Natural killer cell (primary cell): ENCODE data around the gene PECR. TPM values are rescaled to one million over a fixed set of nuclear protein-coding genes. Genes with fewer than 3 reads are reported as not detected.

ENCODE experiments used
- ATAC-seq, 3 donors: fragments of 150-1000 bp in 2 of 3; fragments of 200-7000 bp in 1 of 3; cut with Tn5 transposase; 1 replicate in 1 of 3; 2 replicates in 2 of 3; pipeline ENCODE4 v1.10.0; 2021; ENCODE audit warnings: mild to moderate bottlenecking in 2 of 3, moderate library complexity in 2 of 3
- DNase-seq, 2 donors: peaks; one replicate each; pipeline versions ENCODE4 v3.0.0 to v3.0.0-alpha.2; 2013 to 2021; ENCODE audit warnings: mixed read lengths in 1 of 2
- H3K27ac ChIP-seq: one replicate; pipeline ENCODE4 v1.5.1; 2013; ENCODE audit warnings: mild to moderate bottlenecking, low read length
- H3K27me3 ChIP-seq: one replicate; pipeline ENCODE4 v1.6.1; 2013; ENCODE audit warnings: low read length; ENCODE audit not compliant: control insufficient read depth, insufficient read depth
- H3K36me3 ChIP-seq: one replicate; pipeline ENCODE4 v1.6.1; 2013; ENCODE audit warnings: low read length; ENCODE audit not compliant: control insufficient read depth, insufficient read depth
- H3K4me1 ChIP-seq: one replicate; pipeline ENCODE4 v1.6.1; 2013; ENCODE audit warnings: low read length; ENCODE audit not compliant: control insufficient read depth, insufficient read depth
- H3K4me3 ChIP-seq: one replicate; pipeline ENCODE4 v1.5.1; 2013; ENCODE audit warnings: low read length
- H3K9me3 ChIP-seq: one replicate; pipeline ENCODE4 v1.6.1; 2013; ENCODE audit warnings: low read length; ENCODE audit not compliant: control insufficient read depth, insufficient read depth
- H3K27ac Mint-ChIP-seq, 2 donors: one replicate each; pipeline ENCODE4 v1.8.0; 2022; ENCODE audit warnings: mild to moderate bottlenecking in 2 of 2, mixed read lengths in 2 of 2, moderate library complexity in 1 of 2
- H3K27me3 Mint-ChIP-seq, 2 donors: one replicate each; pipeline ENCODE4 v1.8.0; 2022; ENCODE audit warnings: low read depth in 2 of 2, mixed read lengths in 2 of 2
- H3K36me3 Mint-ChIP-seq: one replicate; pipeline ENCODE4 v1.8.0; 2022; ENCODE audit warnings: mixed read lengths
- H3K4me1 Mint-ChIP-seq, 2 donors: one replicate each; pipeline ENCODE4 v1.8.0; 2022; ENCODE audit warnings: mixed read lengths in 2 of 2
- H3K4me3 Mint-ChIP-seq: one replicate; pipeline ENCODE4 v1.8.0; 2022; ENCODE audit warnings: mild to moderate bottlenecking, moderate library complexity, mixed read lengths
- H3K9me3 Mint-ChIP-seq, 2 donors: one replicate each; pipeline ENCODE4 v1.8.0; 2022; ENCODE audit warnings: mixed read lengths in 2 of 2
- WGBS: methylation state at CpG from one replicate; pipeline ENCODE4 v1.1.7; 2013; ENCODE audit warnings: missing lambda C conversion rate; ENCODE audit not compliant: insufficient coverage; 5-methylcytosine and 5-hydroxymethylcytosine counted together
- intact Hi-C: fragments of 100-400 bp; cut with micrococcal nuclease; formaldehyde crosslinking; loops from one replicate; pipeline ENCODE4 v1.14.2; 2022
- total RNA-seq, 4 donors: library from RNA; stranded (reverse); fragments of 120-200 nt in 1 of 4; gene quantifications; one replicate each; pipeline versions ENCODE4 v1.2.3 to v1.2.4, GENCODE V29; 2013 to 2022
- TF ChIP-seq, protein P1 (sequence below): fragments of 200-600 bp; IDR thresholded peaks from one replicate; pipeline ENCODE4 v1.8.0; 2022; ENCODE audit warnings: antibody characterized with exemption

Gene PECR
- total RNA-seq, 3 donors from 2014 or later (not counting 1 experiment from before 2014, with no cell fraction given) = 15.4 to 25.7 (median 17.5) TPM

DNA sequence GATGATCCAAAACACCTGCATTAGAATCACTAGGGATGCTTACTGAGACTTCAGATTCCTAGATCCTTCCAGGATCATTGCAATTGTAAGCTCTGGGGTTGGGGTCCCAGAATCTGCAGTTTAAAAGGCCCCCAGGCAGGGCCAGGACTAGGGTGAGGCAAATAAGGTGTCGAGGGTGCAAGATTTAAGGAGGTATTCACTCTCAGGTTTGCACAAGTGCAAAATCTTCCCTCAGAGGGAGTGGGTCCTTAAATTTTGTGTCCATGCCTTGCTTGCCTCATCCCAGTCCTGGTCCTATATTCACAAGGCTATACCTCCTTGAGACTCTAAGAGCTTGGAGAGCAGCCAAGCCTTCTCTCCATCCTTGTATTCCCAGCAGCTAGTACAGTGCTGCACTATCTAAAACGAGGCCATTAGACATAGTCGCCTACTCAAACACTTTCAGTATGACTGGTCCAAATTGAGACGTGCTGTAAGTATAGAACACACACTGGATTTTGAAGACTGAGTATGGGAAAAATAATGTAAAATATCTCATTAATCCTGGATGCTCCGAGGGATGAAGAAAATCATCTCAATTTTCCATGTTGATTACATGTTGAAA is 36.6 kb downstream of the PECR start:
- Histone ChIP-seq H3K27me3 (no peaks in the 10 kb centered on the region), H3K4me3 (no peak overlapping the region), H3K36me3 (peaks cover 34% of the 10 kb centered on the region), H3K4me1 (no peaks in the 10 kb centered on the region), H3K27ac (no peak overlapping the region), H3K9me3 (no peaks in the 10 kb centered on the region)
- Mint-ChIP-seq H3K27ac (no peak overlapping the region), H3K9me3 (no peaks in the 10 kb centered on the region), H3K4me3 (no peak overlapping the region), H3K36me3 (no peaks in the 10 kb centered on the region), H3K4me1 (no peaks in the 10 kb centered on the region), H3K27me3 (no peaks in the 10 kb centered on the region)
- no peak for ATAC-seq
- 64% methylated on average over 4 of the region's 5 CpGs for WGBS
- TF ChIP-seq, protein P1, sequence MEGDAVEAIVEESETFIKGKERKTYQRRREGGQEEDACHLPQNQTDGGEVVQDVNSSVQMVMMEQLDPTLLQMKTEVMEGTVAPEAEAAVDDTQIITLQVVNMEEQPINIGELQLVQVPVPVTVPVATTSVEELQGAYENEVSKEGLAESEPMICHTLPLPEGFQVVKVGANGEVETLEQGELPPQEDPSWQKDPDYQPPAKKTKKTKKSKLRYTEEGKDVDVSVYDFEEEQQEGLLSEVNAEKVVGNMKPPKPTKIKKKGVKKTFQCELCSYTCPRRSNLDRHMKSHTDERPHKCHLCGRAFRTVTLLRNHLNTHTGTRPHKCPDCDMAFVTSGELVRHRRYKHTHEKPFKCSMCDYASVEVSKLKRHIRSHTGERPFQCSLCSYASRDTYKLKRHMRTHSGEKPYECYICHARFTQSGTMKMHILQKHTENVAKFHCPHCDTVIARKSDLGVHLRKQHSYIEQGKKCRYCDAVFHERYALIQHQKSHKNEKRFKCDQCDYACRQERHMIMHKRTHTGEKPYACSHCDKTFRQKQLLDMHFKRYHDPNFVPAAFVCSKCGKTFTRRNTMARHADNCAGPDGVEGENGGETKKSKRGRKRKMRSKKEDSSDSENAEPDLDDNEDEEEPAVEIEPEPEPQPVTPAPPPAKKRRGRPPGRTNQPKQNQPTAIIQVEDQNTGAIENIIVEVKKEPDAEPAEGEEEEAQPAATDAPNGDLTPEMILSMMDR = no peak
- no peak for DNase-seq
- intact Hi-C loops = no loop called here

DNA sequence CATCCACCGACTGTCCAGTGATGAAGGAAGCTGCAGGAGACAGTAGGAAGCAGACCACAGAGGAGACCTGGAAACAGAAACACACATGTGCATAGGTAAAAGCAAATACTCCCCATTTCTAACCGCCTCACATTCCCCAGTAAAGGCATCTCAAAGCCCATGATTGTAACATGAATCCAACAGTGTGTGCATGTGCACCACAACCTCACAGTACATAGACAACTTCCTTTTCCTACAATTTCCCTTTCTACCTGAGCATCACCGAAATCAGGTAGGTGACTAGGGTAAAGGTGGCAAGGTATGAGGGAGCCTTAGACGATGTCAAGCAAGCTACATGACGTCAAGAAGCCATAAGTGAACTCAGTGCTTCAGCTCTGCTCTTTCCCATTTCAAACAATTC is 37.7 kb downstream of the PECR start:
- Mint-ChIP-seq H3K9me3 (no peaks in the 10 kb centered on the region), H3K4me3 (no peak overlapping the region), H3K27me3 (no peaks in the 10 kb centered on the region), H3K36me3 (peaks cover 10% of the 10 kb centered on the region), H3K27ac (no peak overlapping the region), H3K4me1 (no peaks in the 10 kb centered on the region)
- Histone ChIP-seq H3K4me1 (no peaks in the 10 kb centered on the region), H3K27me3 (no peaks in the 10 kb centered on the region), H3K27ac (no peak overlapping the region), H3K9me3 (no peaks in the 10 kb centered on the region), H3K36me3 (peaks cover 41% of the 10 kb centered on the region), H3K4me3 (no peak overlapping the region)
- TF ChIP-seq, protein P1 = no peak
- ATAC-seq (no peak), DNase-seq (no peak)
- intact Hi-C loops = no loop called here
- 98% methylated on average over 4 of the region's 5 CpGs for WGBS

GRCh38 chr2:216041438-216041837 is 40.2 kb downstream of the PECR start:
- DNase-seq (no peak), ATAC-seq (no peak)
- Histone ChIP-seq H3K4me1 (no peaks in the 10 kb centered on the region), H3K9me3 (no peaks in the 10 kb centered on the region), H3K4me3 (no peak overlapping the region), H3K36me3 (peaks cover 41% of the 10 kb centered on the region), H3K27ac (no peak overlapping the region), H3K27me3 (no peaks in the 10 kb centered on the region)
- H3K4me1 Mint-ChIP-seq = no peaks in the 10 kb centered on the region
- H3K4me3 Mint-ChIP-seq = no peak overlapping the region
- intact Hi-C loops = no loop called here
- H3K36me3 Mint-ChIP-seq = peaks cover 10% of the 10 kb centered on the region
- H3K9me3 Mint-ChIP-seq = no peaks in the 10 kb centered on the region
- H3K27ac Mint-ChIP-seq = no peak overlapping the region
- TF ChIP-seq, protein P1 = no peak
- H3K27me3 Mint-ChIP-seq = no peaks in the 10 kb centered on the region
- no CpG with 5 or more reads among the region's 2 CpGs for WGBS

DNA sequence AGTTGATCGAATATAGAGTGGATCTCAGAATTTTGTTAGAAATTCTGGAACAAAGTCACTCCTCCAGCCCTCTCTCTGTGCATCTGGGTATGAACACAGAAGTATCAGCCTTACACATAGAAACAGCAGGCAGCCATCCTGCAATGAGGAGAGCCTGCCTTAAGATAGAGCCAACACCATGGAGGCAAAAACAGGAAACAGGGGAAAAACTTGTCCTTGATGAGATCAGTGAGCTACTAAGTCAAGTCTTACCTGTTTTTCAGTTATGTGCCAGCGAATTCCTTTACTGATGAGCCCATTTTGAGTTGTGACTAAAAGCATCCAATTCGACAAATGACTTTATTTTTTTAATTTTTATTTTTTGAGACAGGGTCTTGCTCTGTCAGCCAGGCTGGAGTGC is 41.7 kb downstream of the PECR start:
- ATAC-seq = no peak
- Histone ChIP-seq H3K4me3 (no peak overlapping the region), H3K9me3 (no peaks in the 10 kb centered on the region), H3K4me1 (no peaks in the 10 kb centered on the region), H3K36me3 (peaks cover 42% of the 10 kb centered on the region), H3K27ac (no peak overlapping the region), H3K27me3 (no peaks in the 10 kb centered on the region)
- no peaks in the 10 kb centered on the region for H3K9me3 Mint-ChIP-seq
- no peak for DNase-seq
- H3K4me1 Mint-ChIP-seq = no peaks in the 10 kb centered on the region
- 91% methylated on average over 3 of the region's 3 CpGs for WGBS
- no peak overlapping the region for H3K27ac Mint-ChIP-seq
- TF ChIP-seq, protein P1 = no peak
- peaks cover 10% of the 10 kb centered on the region for H3K36me3 Mint-ChIP-seq
- intact Hi-C loops = no loop called here
- H3K4me3 Mint-ChIP-seq = no peak overlapping the region
- H3K27me3 Mint-ChIP-seq = no peaks in the 10 kb centered on the region
